ENCODE data around the gene IL6. TPM values are rescaled to one million over a fixed set of nuclear protein-coding genes. Genes with fewer than 3 reads are reported as not detected.

Gene IL6
- total and polyA plus RNA-seq, 9 of the 15 experiments (the other 6 are each of a cell fraction or from before 2014, with no cell fraction given): 0.76 to 2.9 (median 1.5) TPM

DNA sequence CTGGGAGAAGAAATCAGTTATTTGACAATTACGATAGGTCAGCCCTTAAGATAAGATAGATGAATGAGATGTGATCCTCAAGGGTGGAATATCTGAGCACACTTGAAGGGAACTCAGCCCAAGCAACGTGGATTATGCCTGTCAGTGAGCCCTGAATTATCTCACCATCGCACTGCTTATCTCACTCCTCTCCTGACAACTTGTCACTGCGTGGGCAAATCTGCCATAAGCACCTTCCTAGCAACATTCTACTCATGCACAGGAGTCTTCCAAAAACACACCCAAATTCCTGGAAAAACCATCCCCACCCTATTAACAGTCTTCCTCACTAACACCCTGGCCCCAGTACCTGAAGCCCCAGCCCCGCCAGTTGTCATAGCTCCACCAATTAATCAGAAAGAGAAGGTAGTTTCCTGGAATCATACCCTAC, 46.5 kb upstream of the IL6 start (continued):
- peak; percentile 72 for TF ChIP-seq MGA (IDR thresholded peaks at IDR 0.05)
- peak; percentile 94 for TF ChIP-seq ARID1B (IDR thresholded peaks at IDR 0.05)
- peak; percentile 89 for TF ChIP-seq SMAD4 (CRISPR knock-in tag; conservative IDR thresholded peaks at IDR 0.05)
- TF ChIP-seq GTF2F1 (IDR thresholded peaks at IDR 0.05; ENCODE audit: low read depth, low read length): no peak
- peak; percentile 72 for TF ChIP-seq CBFA2T2 (conservative IDR thresholded peaks at IDR 0.05)
- peak; percentile 73 for TF ChIP-seq TAL1 (IDR thresholded peaks at IDR 0.05)
- TF ChIP-seq NRF1 (conservative IDR thresholded peaks at IDR 0.05 in 1 of 2, IDR thresholded peaks at IDR 0.05 in 1 of 2): peak; percentile 44 to 55
- peak; percentile 63 for TF ChIP-seq RFX1 (IDR thresholded peaks at IDR 0.05)
- TF ChIP-seq FOXO4 (CRISPR knock-in tag; IDR thresholded peaks at IDR 0.05): no peak
- TF ChIP-seq MTA1 (IDR thresholded peaks at IDR 0.05; ENCODE audit: borderline replicate concordance): peak; percentile 90
- peak; percentile 10; the same call in 1 of the 2 replicates for TF ChIP-seq KLF16 (IDR thresholded peaks at IDR 0.05)
- TF ChIP-seq RBM22 (IDR thresholded peaks at IDR 0.05; ENCODE audit: low read depth, low read length, poor library complexity, severe bottlenecking): no peak
- TF ChIP-seq GATAD2B (IDR thresholded peaks at IDR 0.05; ENCODE audit: borderline replicate concordance): peak; percentile 81
- TF ChIP-seq, protein P1, sequence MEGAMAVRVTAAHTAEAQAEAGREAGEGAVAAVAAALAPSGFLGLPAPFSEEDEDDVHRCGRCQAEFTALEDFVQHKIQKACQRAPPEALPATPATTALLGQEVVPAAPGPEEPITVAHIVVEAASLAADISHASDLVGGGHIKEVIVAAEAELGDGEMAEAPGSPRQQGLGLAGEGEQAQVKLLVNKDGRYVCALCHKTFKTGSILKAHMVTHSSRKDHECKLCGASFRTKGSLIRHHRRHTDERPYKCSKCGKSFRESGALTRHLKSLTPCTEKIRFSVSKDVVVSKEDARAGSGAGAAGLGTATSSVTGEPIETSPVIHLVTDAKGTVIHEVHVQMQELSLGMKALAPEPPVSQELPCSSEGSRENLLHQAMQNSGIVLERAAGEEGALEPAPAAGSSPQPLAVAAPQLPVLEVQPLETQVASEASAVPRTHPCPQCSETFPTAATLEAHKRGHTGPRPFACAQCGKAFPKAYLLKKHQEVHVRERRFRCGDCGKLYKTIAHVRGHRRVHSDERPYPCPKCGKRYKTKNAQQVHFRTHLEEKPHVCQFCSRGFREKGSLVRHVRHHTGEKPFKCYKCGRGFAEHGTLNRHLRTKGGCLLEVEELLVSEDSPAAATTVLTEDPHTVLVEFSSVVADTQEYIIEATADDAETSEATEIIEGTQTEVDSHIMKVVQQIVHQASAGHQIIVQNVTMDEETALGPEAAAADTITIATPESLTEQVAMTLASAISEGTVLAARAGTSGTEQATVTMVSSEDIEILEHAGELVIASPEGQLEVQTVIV (CRISPR knock-in tag; IDR thresholded peaks at IDR 0.05; ENCODE audit: borderline replicate concordance): no peak
